ENCODE data around the gene TCAF2. TPM values are rescaled to one million over a fixed set of nuclear protein-coding genes. Genes with fewer than 3 reads are reported as not detected.
"Not testable (repeated sequence)": the region's sequence is repeated elsewhere in the genome, so short reads cannot be mapped to it uniquely, and the experiment has no call there.

TCAF2 gene
- total RNA-seq, 1 donor from 2014 or later: 0.17 TPM

DNA sequence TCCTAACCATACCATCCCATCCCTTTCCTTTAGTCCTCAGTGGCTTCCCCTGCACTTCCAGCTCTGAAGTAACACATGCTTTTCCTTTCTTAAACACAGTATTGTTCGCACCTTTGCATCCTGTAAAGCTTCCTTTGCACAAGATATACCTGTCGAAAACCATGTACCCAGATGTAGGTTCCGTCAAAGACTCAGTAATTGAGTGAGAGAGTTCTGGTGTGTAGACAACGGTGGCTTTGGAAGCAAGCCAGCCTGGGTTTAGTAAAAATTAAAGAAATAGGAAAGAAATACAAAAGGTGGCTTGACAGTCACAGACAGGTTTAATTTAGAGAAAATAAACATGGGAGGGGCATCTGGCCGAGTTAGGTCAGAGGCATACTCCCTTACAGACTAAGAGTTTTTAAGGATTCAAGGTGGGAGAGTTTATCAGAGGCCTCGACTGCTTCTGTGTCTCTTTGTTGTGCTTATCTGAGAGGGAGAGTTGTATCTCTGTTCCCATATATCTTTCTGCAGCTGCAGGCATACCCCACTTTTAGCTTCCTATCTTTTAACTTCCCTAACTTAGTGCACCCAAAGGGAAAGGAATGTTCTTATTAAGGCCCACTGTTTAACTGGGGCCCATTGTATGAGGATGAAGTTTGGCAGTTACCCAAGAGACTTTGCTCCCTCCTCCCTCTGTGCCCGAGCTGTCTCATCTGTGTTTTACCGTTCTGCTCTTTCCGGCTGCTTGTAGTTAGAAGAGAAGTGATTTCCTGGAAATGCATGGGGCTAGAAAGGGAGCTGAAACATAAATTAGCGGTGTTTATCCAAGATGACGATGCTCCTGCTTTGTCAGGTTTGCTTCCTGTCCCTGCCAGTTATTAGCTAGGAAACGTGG lies 14.8 kb downstream of the TCAF2 start:
- not testable (repeated sequence) for H3K4me3 ChIP-seq (ENCODE audit: low read depth, low read length); H3K27me3 ChIP-seq (ENCODE audit: control insufficient read depth, insufficient read depth, low read length); DNase-seq (ENCODE audit: low read depth); H3K36me3 ChIP-seq (ENCODE audit: control insufficient read depth, insufficient read depth, low read length)

DNA sequence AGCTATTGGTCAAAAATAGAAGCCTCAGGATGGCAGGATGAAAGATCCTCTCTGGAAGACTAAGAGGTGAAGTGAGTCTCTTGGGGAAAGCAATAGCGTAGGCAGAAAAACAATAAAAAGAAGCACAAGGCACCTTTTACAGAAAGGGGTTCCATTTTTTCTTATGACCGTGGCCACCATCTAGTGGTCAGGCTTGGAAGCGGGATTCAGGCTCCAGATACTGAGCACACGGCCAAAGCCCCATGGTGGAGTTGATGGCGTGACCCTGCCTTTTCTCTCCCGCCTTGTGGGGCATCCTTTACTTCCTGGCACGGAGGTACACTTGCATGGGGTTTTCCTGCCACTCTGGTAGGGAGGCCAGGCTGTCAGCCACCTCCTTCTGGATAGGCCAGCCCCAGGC lies 18.6 kb downstream of the TCAF2 start:
- not testable (repeated sequence) for H3K36me3 ChIP-seq (ENCODE audit: control insufficient read depth, insufficient read depth, low read length); H3K4me3 ChIP-seq (ENCODE audit: low read depth, low read length); DNase-seq (ENCODE audit: low read depth); H3K27me3 ChIP-seq (ENCODE audit: control insufficient read depth, insufficient read depth, low read length)

DNA sequence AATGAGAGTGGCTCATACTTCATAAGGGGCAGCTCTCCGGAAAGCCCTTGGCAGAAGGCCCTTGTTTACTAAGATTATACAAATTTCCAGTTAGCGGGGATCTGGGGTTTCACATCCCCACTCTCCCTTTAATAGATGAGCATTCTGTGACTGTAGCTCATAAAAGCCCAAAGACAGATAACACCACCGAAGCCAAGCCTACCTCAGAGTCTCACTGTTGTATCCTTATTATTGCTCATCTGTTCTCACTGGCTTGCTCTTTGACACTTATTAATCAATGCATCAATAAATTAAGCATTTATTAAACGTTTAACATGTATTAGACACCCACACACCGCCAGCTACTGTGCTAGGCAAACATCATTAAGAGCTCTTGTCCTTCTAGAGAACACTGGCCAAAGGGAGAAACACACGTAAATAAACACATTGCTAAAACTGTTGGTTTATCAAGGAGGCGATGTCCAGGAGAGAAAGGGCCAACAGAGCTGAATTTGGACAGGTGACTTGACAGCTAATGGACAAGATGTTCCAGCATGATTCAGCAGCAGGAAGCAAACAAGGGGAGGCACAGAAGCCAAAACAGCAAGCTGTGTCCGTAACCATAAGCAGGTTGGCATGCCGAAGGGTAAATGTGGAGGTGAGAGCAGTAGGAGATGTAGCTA lies 19.9 kb downstream of the TCAF2 start:
- not testable (repeated sequence) for H3K27me3 ChIP-seq (ENCODE audit: control insufficient read depth, insufficient read depth, low read length); H3K36me3 ChIP-seq (ENCODE audit: control insufficient read depth, insufficient read depth, low read length); DNase-seq (ENCODE audit: low read depth); H3K4me3 ChIP-seq (ENCODE audit: low read depth, low read length)

DNA sequence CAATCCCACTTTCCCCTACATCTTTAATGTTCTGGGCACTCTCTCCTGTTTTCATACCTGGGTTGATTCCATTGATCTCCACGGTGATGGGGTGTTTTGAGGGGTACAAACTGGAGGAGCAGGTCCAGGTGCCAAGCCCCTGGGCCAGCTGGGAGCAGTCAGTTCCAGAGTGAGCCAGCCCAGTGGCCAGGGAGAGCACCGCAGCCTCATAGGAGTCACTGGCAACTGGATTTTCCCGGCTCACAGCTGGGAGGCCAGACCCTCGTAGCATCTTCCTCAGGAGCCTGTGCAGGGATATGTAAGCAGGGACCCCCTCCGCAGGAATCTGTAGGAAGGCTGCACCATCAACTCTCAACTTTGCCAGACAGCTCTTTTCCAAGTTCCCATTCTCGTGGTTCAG lies 25.8 kb downstream of the TCAF2 start:
- DNase-seq (ENCODE audit: low read depth); H3K36me3 ChIP-seq (ENCODE audit: control insufficient read depth, insufficient read depth, low read length); H3K27me3 ChIP-seq (ENCODE audit: control insufficient read depth, insufficient read depth, low read length); H3K4me3 ChIP-seq (ENCODE audit: low read depth, low read length): not testable (repeated sequence)

DNA sequence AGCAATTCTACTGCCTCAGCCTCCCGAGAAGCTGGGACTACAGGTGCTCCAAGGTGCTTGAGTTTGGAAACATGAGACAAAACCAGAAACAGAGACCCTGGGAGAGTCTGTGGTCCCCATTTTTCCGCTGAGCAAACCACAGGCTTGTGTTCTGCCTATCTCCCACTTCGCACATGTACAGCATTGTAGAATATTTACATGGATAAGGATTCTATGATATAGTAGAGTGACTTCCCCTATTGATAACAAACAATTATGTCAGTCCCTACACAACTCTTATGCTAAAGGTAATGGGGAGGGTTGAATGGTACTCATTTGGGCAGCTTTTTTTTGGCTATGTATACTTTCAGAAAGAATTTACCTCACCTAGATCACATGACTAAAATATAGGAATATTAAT lies 29.1 kb downstream of the TCAF2 start:
- not testable (repeated sequence) for DNase-seq (ENCODE audit: low read depth); H3K27me3 ChIP-seq (ENCODE audit: control insufficient read depth, insufficient read depth, low read length); H3K4me3 ChIP-seq (ENCODE audit: low read depth, low read length); H3K36me3 ChIP-seq (ENCODE audit: control insufficient read depth, insufficient read depth, low read length)

DNA sequence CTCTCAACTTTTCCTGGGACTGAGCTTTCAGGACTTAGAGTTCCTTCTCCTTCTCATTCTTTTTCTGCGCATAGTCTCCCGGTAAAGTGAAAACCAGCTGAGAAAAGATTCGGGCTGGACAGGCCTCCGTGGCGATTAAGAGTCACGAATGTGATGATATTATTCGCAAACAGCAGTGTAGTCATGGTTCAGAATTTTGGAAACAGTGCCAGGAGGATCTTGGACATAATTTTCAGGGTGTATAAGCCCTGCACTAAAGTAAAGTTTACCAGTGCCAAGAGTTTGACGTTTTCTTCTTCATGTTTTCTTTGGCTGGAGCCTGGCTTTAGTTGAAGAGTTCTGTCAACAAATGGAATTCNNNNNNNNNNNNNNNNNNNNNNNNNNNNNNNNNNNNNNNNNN lies 29.7 kb downstream of the TCAF2 start:
- not testable (repeated sequence) for H3K4me3 ChIP-seq (ENCODE audit: low read depth, low read length); DNase-seq (ENCODE audit: low read depth); H3K27me3 ChIP-seq (ENCODE audit: control insufficient read depth, insufficient read depth, low read length)

More for the DNA sequence above, 29.7 kb downstream of the TCAF2 start:
- not testable (repeated sequence) for H3K36me3 ChIP-seq (ENCODE audit: control insufficient read depth, insufficient read depth, low read length)

Other genes with a start within 250 kb of the TCAF2 start
- gene ZYX, start 239.6 kb upstream of the TCAF2 start, total RNA-seq: 162 and 218 TPM in 2 replicates
- gene EPHA1, start 212.1 kb upstream of the TCAF2 start, total RNA-seq: 7.9 and 27.5 TPM in 2 replicates
- not detected in 2 replicates for gene TAS2R60, start 177.5 kb upstream of the TCAF2 start, total RNA-seq
- not detected in 2 replicates for gene TAS2R41, start 143.1 kb upstream of the TCAF2 start, total RNA-seq
- not detected in 2 replicates for gene CTAGE15, start 49.2 kb upstream of the TCAF2 start, total RNA-seq
- gene CTAGE6, start 136.7 kb downstream of the TCAF2 start, total RNA-seq: not detected in 2 replicates

All from kidney epithelial cell (primary cell).